Subcutaneous abdominal adipose tissue (tissue), 5 donors: ENCODE measurements around the gene CRHBP.
"Not testable (repeated sequence)": the region's sequence is repeated elsewhere in the genome, so short reads cannot be mapped to it uniquely, and the experiment has no call there.

Experiments
- H3K27ac ChIP-seq: one replicate; pipeline ENCODE4 v1.7.0; 2013; ENCODE audit warnings: low read depth, mild to moderate bottlenecking, inconsistent platforms, low read length, moderate library complexity
- H3K27me3 ChIP-seq, 5 donors: one replicate each; pipeline ENCODE4 v1.7.0; 2013; ENCODE audit warnings: low read length in 5 of 5, inconsistent platforms in 1 of 5; ENCODE audit not compliant: control insufficient read depth in 5 of 5, insufficient read depth in 4 of 5
- H3K36me3 ChIP-seq, 5 donors: one replicate each; pipeline ENCODE4 v1.7.0; 2013; ENCODE audit warnings: low read length in 5 of 5; ENCODE audit not compliant: control insufficient read depth in 5 of 5, insufficient read depth in 5 of 5
- H3K4me1 ChIP-seq, 5 donors: one replicate each; pipeline ENCODE4 v1.7.0; 2013; ENCODE audit warnings: low read length in 5 of 5, mild to moderate bottlenecking in 3 of 5, moderate library complexity in 1 of 5; ENCODE audit not compliant: control insufficient read depth in 5 of 5, insufficient read depth in 5 of 5
- H3K4me3 ChIP-seq, 5 donors: one replicate each; pipeline ENCODE4 v1.7.0; 2013; ENCODE audit warnings: low read length in 5 of 5, low read depth in 1 of 5
- H3K9ac ChIP-seq, 5 donors: one replicate each; pipeline ENCODE4 v1.7.0; 2013; ENCODE audit warnings: low read length in 5 of 5, mild to moderate bottlenecking in 4 of 5, moderate library complexity in 3 of 5
- H3K9me3 ChIP-seq, 5 donors: one replicate each; pipeline ENCODE4 v1.7.0; 2013; ENCODE audit warnings: low read length in 5 of 5; ENCODE audit not compliant: control insufficient read depth in 5 of 5
- donor health status: healthy.
- donor health status: healthy.
- donor health status: healthy.
- donor health status: healthy.
- donor health status: healthy.

The CRHBP gene

DNA sequence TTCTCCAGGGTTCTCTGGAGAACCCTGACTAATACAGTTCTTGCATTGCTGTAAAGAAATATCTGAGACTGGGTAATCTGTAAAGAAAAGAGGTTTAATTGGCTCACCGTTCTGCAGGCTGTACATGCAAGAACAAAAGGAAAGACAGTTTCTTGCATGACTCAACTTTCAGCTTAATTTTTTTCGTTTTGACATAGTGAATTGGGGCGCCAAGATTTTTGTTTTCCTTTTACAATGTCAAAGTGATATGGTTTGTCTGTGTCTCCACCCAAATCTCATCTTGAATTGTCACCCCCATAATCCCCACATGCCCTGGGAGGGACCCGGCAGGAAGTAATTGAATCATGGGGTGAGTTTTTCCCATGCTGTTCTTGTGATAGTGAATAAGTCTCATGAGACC is 11.8 kb upstream of the CRHBP start:
- H3K9ac ChIP-seq, result no peak overlapping the region
- no peaks in the 10 kb centered on the region for H3K36me3 ChIP-seq
- H3K27ac ChIP-seq, result no peak overlapping the region
- no peaks in the 10 kb centered on the region for H3K27me3 ChIP-seq
- H3K4me1 ChIP-seq, result peaks cover 0 to 22% (median 0%) of the 10 kb centered on the region in 5 donors
- H3K9me3 ChIP-seq, result no peaks in the 10 kb centered on the region
- H3K4me3 ChIP-seq, result no peak overlapping the region

DNA sequence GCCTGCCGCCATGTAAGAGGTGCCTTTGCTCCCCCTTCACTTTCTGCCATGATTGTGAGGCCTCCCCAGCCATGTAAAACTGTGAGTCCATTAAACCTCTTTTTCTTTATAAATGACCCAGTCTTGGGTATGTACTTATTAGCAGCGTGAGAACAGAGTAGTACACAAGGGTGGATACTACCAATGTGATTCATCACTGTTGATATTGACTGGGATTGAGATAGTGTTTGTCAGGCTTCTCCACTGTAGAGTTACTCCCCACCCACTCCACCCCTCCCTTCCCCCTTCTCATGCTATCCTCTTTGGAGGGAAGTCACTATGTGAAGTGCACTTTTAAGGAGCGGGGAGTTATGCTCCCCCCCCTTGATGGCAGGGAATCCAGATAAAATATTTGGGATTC is 11.4 kb upstream of the CRHBP start:
- H3K36me3 ChIP-seq, result no peaks in the 10 kb centered on the region
- peaks cover 0 to 27% (median 0%) of the 10 kb centered on the region in 5 donors for H3K4me1 ChIP-seq
- no peaks in the 10 kb centered on the region for H3K9me3 ChIP-seq
- H3K4me3 ChIP-seq, result no peak overlapping the region
- no peak overlapping the region for H3K27ac ChIP-seq
- H3K27me3 ChIP-seq, result no peaks in the 10 kb centered on the region
- no peak overlapping the region for H3K9ac ChIP-seq

DNA sequence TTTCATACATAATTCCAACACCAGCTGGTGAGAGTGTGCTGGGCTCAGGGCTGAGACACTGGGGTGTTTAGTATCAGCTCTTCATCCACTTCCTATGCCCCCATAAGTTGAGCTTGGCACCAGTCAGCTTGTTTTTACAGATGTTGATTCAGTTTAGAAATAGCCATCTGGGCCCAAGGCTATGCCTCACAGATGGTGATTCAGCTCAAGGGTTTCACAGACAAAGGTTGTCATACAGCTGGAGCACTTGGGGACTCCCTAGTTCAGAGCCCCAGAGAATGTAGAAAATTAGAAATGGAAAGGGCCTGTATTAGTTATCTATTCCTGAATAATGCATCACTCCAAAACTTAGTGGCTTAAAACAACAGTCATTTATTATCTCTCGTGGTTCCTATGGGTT is 10.3 kb upstream of the CRHBP start:
- no peak overlapping the region for H3K9ac ChIP-seq
- H3K4me3 ChIP-seq, result no peak overlapping the region
- no peaks in the 10 kb centered on the region for H3K36me3 ChIP-seq
- H3K27me3 ChIP-seq, result no peaks in the 10 kb centered on the region
- H3K9me3 ChIP-seq, result no peaks in the 10 kb centered on the region
- H3K4me1 ChIP-seq, result peaks cover 0 to 31% (median 0%) of the 10 kb centered on the region in 5 donors
- H3K27ac ChIP-seq, result no peak overlapping the region

DNA sequence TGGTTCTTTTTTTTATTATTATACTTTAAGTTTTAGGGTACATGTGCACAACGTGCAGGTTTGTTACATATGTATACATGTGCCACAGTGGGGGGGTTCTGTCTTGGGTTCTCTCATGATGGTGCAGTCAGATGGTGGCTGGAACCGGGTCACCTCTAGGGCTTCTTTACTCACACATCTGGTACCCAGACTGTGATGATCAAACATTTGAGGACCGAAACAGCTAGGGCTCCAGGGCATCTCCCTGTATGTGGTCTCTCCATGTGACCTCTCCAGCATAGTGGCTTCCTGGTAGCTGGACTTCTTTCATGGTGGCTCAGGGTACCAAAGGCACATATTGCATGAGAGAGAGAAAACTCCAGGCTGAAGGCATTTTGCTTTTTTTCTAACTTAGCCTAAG is 9.8 kb upstream of the CRHBP start:
- no peaks in the 10 kb centered on the region for H3K9me3 ChIP-seq
- no peaks in the 10 kb centered on the region for H3K36me3 ChIP-seq
- H3K27ac ChIP-seq, result no peak overlapping the region
- no peak overlapping the region for H3K4me3 ChIP-seq
- peaks cover 0 to 31% (median 0%) of the 10 kb centered on the region in 5 donors for H3K4me1 ChIP-seq
- H3K9ac ChIP-seq, result no peak overlapping the region
- H3K27me3 ChIP-seq, result no peaks in the 10 kb centered on the region

DNA sequence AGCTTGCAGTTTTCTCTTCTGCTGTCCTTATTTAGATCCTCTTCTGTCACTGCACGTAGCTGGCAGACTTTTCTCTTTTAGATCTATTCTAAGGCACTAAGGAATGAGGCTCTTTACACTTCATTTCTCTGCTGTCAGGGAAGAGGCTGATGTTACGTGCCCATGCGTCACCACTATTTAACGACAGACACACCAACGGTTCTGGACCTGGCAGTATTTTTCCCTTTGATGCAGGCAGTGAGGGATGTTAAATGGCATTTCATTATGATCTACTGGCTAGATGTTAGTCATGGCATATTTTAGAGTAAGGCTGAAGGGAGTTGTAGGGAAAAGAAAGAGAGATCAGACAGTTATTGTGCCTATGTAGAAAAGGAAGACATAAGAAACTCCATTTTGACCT is 8.2 kb upstream of the CRHBP start:
- no peak overlapping the region for H3K9ac ChIP-seq
- H3K27me3 ChIP-seq, result no peaks in the 10 kb centered on the region
- no peaks in the 10 kb centered on the region for H3K9me3 ChIP-seq
- no peak overlapping the region for H3K27ac ChIP-seq
- no peak overlapping the region for H3K4me3 ChIP-seq
- H3K4me1 ChIP-seq, result peaks cover 0 to 31% (median 0%) of the 10 kb centered on the region in 5 donors
- H3K36me3 ChIP-seq, result no peaks in the 10 kb centered on the region

DNA sequence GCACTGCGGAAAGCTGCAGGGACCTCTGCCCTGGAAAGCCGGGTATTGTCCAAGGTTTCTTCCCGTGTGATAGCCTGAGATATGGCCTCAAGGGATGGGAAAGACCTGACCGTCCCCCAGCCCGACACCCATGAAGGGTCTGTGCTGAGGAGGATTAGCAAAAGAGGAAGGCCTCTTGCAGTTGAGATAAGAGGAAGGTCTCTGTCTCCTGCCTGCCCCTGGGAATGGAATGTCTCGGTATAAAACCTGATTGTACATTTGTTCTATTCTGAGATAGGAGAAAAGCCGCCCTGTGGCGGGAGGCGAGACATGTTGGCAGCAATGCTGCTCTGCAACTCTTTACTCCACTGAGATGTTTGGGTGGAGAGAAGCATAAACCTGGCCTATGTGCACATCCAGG is 7.6 kb upstream of the CRHBP start:
- H3K9ac ChIP-seq, H3K27me3 ChIP-seq, H3K9me3 ChIP-seq, H3K4me3 ChIP-seq, H3K27ac ChIP-seq, H3K36me3 ChIP-seq: not testable (repeated sequence)
- H3K4me1 ChIP-seq, result peaks cover 0 to 31% (median 0%) of the 10 kb centered on the region in 5 donors

DNA sequence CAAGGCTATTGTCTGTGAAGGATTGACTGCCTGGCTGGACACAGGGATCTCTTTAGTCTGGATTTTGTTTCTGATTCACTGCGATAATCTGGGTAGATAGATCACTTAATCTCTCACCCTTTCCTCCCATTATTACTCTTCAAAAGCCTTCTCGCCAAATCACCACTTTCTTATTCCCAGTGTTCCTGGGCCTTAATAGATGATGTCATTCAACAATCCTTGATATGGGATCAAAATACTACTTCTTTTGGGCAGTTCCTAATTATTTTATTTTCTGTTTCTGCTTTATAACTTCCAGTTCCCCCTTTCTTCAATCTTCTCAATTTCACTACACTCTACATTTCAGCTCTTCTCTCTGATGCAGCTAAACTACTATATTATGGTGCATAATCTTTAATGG is 6.8 kb upstream of the CRHBP start:
- Histone ChIP-seq H3K9me3 (no peaks in the 10 kb centered on the region), H3K36me3 (no peaks in the 10 kb centered on the region), H3K27ac (no peak overlapping the region), H3K4me3 (no peak overlapping the region), H3K4me1 (peaks cover 0 to 31% (median 0%) of the 10 kb centered on the region in 5 donors), H3K27me3 (no peaks in the 10 kb centered on the region), H3K9ac (no peak overlapping the region)

DNA sequence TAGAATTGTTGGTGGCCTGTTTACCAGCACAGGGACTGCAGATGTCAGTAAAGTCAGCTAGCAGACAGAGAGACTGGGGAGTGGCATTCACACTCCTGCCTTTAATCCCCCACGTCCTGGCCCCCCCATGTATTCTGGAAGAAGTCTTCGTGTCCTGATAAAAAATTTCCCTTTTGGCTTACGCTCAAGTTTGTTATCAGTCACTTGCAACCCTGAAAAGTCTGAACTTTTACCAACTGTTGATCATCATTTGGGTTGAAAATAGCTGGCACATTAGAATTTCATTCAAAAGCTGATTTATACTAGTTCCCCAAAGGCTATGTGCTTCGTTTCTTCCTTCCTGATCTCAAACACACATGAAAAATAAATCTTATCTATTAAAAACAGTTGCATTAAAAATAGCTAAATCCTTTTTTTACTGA is 5.8 kb upstream of the CRHBP start:
- Histone ChIP-seq H3K4me1 (peaks cover 0 to 34% (median 0%) of the 10 kb centered on the region in 5 donors), H3K27me3 (no peaks in the 10 kb centered on the region), H3K9ac (no peak overlapping the region), H3K36me3 (no peaks in the 10 kb centered on the region), H3K4me3 (no peak overlapping the region), H3K27ac (no peak overlapping the region), H3K9me3 (no peaks in the 10 kb centered on the region)

DNA sequence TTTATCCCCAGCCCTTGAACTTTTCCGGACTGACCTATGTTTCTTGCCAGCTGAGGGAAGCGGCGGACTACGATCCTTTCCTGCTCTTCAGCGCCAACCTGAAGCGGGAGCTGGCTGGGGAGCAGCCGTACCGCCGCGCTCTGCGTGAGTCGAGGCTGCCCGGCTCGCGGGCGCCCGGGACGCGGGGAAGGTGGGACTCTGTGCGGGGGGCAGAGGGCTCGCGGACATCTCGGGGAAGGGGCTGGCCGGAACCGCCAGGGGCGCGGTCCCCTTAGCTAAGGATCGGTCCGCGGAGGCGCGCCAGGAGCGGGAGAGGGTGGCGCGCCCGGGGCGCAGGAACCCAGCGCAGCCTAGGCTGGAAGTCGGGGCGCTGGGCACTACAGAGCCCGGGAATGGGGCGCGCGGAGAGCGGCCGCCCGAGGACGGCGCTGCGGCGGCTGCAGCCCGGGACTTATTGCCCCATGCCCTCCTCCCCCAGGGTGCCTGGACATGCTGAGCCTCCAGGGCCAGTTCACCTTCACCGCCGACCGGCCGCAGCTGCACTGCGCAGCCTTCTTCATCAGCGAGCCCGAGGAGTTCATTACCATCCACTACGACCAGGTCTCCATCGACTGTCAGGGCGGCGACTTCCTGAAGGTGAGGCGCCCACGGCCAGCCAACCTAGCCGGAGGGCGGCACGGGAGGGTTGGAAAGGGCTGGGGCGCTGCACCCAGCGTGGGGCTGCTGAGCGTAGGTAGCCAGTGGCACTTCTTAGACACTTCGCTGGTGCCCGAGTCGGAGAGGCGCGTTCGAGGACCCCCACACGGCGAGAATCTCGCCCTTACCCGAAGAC is 922 bp downstream of the CRHBP start:
- Histone ChIP-seq H3K9me3 (no peaks in the 10 kb centered on the region), H3K4me1 (peaks cover 0 to 29% (median 12%) of the 10 kb centered on the region in 5 donors), H3K4me3 (peak overlapping the region; percentile 70 to 81 (median 74)), H3K27me3 (peaks cover 9 to 19% (median 15%) of the 10 kb centered on the region in 5 donors), H3K9ac (peak overlapping the region in 3 of 5 donors; percentile 25 to 83 (median 68)), H3K27ac (peak overlapping the region; percentile 57), H3K36me3 (no peaks in the 10 kb centered on the region)

DNA sequence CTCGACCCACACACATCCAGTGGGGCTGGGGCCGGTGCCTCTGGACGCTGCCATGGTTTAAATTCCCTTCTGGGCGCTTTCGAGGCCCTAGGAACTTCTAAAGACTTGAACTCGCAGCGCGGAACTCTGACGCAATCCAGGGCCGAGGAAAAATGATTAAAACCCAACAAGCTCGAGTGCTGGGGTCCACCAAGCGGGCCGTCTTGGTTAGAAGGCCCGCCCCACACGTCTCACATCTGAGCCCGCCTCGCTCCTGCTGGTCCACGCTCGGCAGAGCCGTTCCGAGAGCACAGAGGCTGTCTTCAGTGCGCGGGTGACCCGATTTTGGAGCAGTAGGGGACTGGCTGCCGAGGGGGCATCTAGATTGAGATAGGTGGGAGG is 1.5 kb downstream of the CRHBP start:
- Histone ChIP-seq H3K9ac (peak overlapping the region in 3 of 5 donors; percentile 21 to 75 (median 68)), H3K27me3 (peaks cover 9 to 19% (median 15%) of the 10 kb centered on the region in 5 donors), H3K9me3 (no peaks in the 10 kb centered on the region), H3K36me3 (no peaks in the 10 kb centered on the region), H3K4me3 (peak overlapping the region; percentile 51 to 81 (median 73)), H3K27ac (peak overlapping the region; percentile 57), H3K4me1 (peaks cover 0 to 34% (median 12%) of the 10 kb centered on the region in 5 donors)
